ENCODE data around the gene ATP8B4.
A peak's percentile ranks its signal among the peaks of the same experiment; 100 is the strongest.
"Not testable (repeated sequence)": the region's sequence is repeated elsewhere in the genome, so short reads cannot be mapped to it uniquely, and the experiment has no call there.

Gene ATP8B4

GRCh38 chr15:50140983-50141382 lies 21.9 kb upstream of the ATP8B4 start:
- DNase-seq (ENCODE audit: low read depth in 2 of 3, low spot score in 2 of 3) = no peak

- DNase-seq (ENCODE audit: low read depth in 2 of 3, low spot score in 2 of 3) = no peak
Observed at GRCh38 chr15:50140098-50140497, 21.1 kb upstream of the ATP8B4 start.

- DNase-seq (ENCODE audit: low read depth in 2 of 3, low spot score in 2 of 3) = no peak
Observed at GRCh38 chr15:50138391-50138790, 19.4 kb upstream of the ATP8B4 start.

- DNase-seq (ENCODE audit: low read depth in 2 of 3, low spot score in 2 of 3) = no peak
Observed at GRCh38 chr15:50137893-50138292, 18.9 kb upstream of the ATP8B4 start.

- peak in 1 of 3 experiments; percentile 31 for DNase-seq (ENCODE audit: low read depth in 2 of 3, low spot score in 2 of 3)
Observed at GRCh38 chr15:50137330-50137761, 18.3 kb upstream of the ATP8B4 start.

GRCh38 chr15:50135031-50135551 lies 16.1 kb upstream of the ATP8B4 start:
- DNase-seq (ENCODE audit: low read depth in 2 of 3, low spot score in 2 of 3) = peak in 1 of 3 experiments; percentile 28

GRCh38 chr15:50134524-50135024 lies 15.5 kb upstream of the ATP8B4 start:
- no peak for DNase-seq (ENCODE audit: low read depth in 2 of 3, low spot score in 2 of 3)

- DNase-seq (ENCODE audit: low read depth in 2 of 3, low spot score in 2 of 3) = not testable (repeated sequence)
Observed at GRCh38 chr15:50132251-50132984, 13.4 kb upstream of the ATP8B4 start.

- no peak for DNase-seq (ENCODE audit: low read depth in 2 of 3, low spot score in 2 of 3)
Observed at GRCh38 chr15:50131617-50132016, 12.6 kb upstream of the ATP8B4 start.

- no peak for DNase-seq (ENCODE audit: low read depth in 2 of 3, low spot score in 2 of 3)
Observed at GRCh38 chr15:50128266-50128665, 9.2 kb upstream of the ATP8B4 start.

- no peak for DNase-seq (ENCODE audit: low read depth in 2 of 3, low spot score in 2 of 3)
Observed at GRCh38 chr15:50127255-50127777, 8.3 kb upstream of the ATP8B4 start.

GRCh38 chr15:50126072-50126471 lies 7.0 kb upstream of the ATP8B4 start:
- DNase-seq (ENCODE audit: low read depth in 2 of 3, low spot score in 2 of 3) = no peak

- no peak for DNase-seq (ENCODE audit: low read depth in 2 of 3, low spot score in 2 of 3)
Observed at GRCh38 chr15:50124631-50125030, 5.6 kb upstream of the ATP8B4 start.

GRCh38 chr15:50123861-50124557 lies 5.0 kb upstream of the ATP8B4 start:
- DNase-seq (ENCODE audit: low read depth in 2 of 3, low spot score in 2 of 3) = no peak

- no peak for DNase-seq (ENCODE audit: low read depth in 2 of 3, low spot score in 2 of 3)
Observed at GRCh38 chr15:50120729-50121128, 1.7 kb upstream of the ATP8B4 start.

GRCh38 chr15:50117431-50118027 lies 1.5 kb downstream of the ATP8B4 start:
- no peak for DNase-seq (ENCODE audit: low read depth in 2 of 3, low spot score in 2 of 3)

GRCh38 chr15:50116477-50116876 lies 2.6 kb downstream of the ATP8B4 start:
- no peak for DNase-seq (ENCODE audit: low read depth in 2 of 3, low spot score in 2 of 3)

- DNase-seq (ENCODE audit: low read depth in 2 of 3, low spot score in 2 of 3) = no peak
Observed at GRCh38 chr15:50113992-50114780, 4.8 kb downstream of the ATP8B4 start.

GRCh38 chr15:50113187-50113505 lies 5.9 kb downstream of the ATP8B4 start:
- DNase-seq (ENCODE audit: low read depth in 2 of 3, low spot score in 2 of 3) = no peak

- no peak for DNase-seq (ENCODE audit: low read depth in 2 of 3, low spot score in 2 of 3)
Observed at GRCh38 chr15:50112488-50113186, 6.4 kb downstream of the ATP8B4 start.

All from activated CD8-positive, alpha-beta memory T cell treated with anti-CD3 and anti-CD28 coated beads for 48 hours (primary cell).